ENCODE measurements around the gene IQSEC3. TPM values are rescaled to one million over a fixed set of nuclear protein-coding genes. Genes with fewer than 3 reads are reported as not detected.

The IQSEC3 gene
- total RNA-seq, 1 experiment from 2014 or later, result 0.55 TPM

DNA sequence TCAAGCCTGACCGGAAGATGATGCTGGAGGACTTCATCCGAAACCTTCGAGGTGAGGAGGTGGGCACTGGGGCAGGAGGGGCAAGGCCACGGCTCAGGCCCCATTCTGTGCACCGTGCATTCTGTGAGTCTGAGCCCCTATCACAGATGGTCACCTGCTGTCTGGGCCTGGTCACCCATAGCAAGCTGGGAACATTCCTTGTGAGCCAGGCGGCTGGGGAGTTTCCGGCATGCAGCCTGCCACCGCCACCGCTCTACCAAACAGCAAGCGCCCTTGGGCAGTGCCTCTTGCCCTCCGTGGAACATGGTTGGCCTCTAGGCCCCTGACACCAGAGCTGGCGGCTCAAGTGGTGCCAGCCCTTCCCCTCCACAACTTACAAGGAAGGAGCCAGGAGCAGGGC lies 91.1 kb downstream of the IQSEC3 start:
- Mint-ChIP-seq H3K27ac (no peak overlapping the region), H3K36me3 (ENCODE audit: insufficient read depth in 1 of 3, low read depth in 3 of 3) (no peaks in the 10 kb centered on the region; a peak in 1 of 7 replicates), H3K27me3 (ENCODE audit: low read depth) (peaks cover 5% of the 10 kb centered on the region; the same call in 1 of the 2 replicates), H3K4me3 (no peak overlapping the region), H3K9me3 (no peaks in the 10 kb centered on the region), H3K4me1 (peaks cover 9 to 27% of the 10 kb centered on the region in 2 experiments)
- Histone ChIP-seq H3K4me1 (ENCODE audit: insufficient read depth, low read length) (no peaks in the 10 kb centered on the region), H3K14ac (ENCODE audit: insufficient read depth, low read length) (no peak overlapping the region; the same call in 1 of the 2 replicates), H3K9me3 (ENCODE audit: control insufficient read depth, low read depth, low read length) (no peaks in the 10 kb centered on the region), H3K23ac (ENCODE audit: insufficient read length, low read depth, low read length) (no peak overlapping the region), H2AK5ac (ENCODE audit: insufficient read length, low read length) (no peak overlapping the region), H3K23me2 (ENCODE audit: insufficient read length, low read depth, low read length, poor library complexity, severe bottlenecking) (no peaks in the 10 kb centered on the region), H2BK20ac (ENCODE audit: low read depth, low read length, poor library complexity, severe bottlenecking) (no peak overlapping the region), H3T11ph (ENCODE audit: low read length) (no peak overlapping the region), H2BK12ac (ENCODE audit: insufficient read length, low read depth, low read length) (no peak overlapping the region), H2BK5ac (ENCODE audit: insufficient read length, low read length) (no peak overlapping the region), H4K20me1 (ENCODE audit: control insufficient read depth, insufficient read depth, insufficient read length) (no peaks in the 10 kb centered on the region), H2BK120ac (ENCODE audit: low read depth, low read length, poor library complexity, severe bottlenecking) (no peak overlapping the region), H3K18ac (ENCODE audit: insufficient read length, low read depth, low read length) (no peak overlapping the region), H3K9ac (ENCODE audit: extremely low read depth, insufficient read length, low read length) (no peak overlapping the region), H4K5ac (ENCODE audit: insufficient read length, low read depth, low read length) (no peak overlapping the region), H3K79me2 (ENCODE audit: insufficient read depth, low read length) (no peaks in the 10 kb centered on the region), H3K4me2 (ENCODE audit: insufficient read depth, insufficient read length, low read length) (no peak overlapping the region), H2BK15ac (ENCODE audit: low read depth, low read length) (no peak overlapping the region), H4K8ac (replicated peaks; ENCODE audit: insufficient read length, low read depth, low read length) (no peak overlapping the region), H3K27ac (ENCODE audit: insufficient read length, low read depth, low read length) (no peak overlapping the region), H3K27me3 (ENCODE audit: insufficient read depth, low read length) (no peaks in the 10 kb centered on the region), H2AFZ (ENCODE audit: low read length) (no peak overlapping the region), H3K79me1 (ENCODE audit: insufficient read depth, low read depth, low read length, poor library complexity, severe bottlenecking) (no peaks in the 10 kb centered on the region), H4K91ac (ENCODE audit: insufficient read length, low read depth, low read length) (no peak overlapping the region), H3K56ac (ENCODE audit: insufficient read length, low read depth, low read length) (no peak overlapping the region), H3K4ac (ENCODE audit: low read depth, low read length) (no peak overlapping the region)
- DNase-seq, result no peak
- WGBS (ENCODE audit: extremely low coverage, insufficient read length, low lambda C conversion rate), result no CpG with 5 or more reads among the region's 12 CpGs
- TF ChIP-seq, protein P1, sequence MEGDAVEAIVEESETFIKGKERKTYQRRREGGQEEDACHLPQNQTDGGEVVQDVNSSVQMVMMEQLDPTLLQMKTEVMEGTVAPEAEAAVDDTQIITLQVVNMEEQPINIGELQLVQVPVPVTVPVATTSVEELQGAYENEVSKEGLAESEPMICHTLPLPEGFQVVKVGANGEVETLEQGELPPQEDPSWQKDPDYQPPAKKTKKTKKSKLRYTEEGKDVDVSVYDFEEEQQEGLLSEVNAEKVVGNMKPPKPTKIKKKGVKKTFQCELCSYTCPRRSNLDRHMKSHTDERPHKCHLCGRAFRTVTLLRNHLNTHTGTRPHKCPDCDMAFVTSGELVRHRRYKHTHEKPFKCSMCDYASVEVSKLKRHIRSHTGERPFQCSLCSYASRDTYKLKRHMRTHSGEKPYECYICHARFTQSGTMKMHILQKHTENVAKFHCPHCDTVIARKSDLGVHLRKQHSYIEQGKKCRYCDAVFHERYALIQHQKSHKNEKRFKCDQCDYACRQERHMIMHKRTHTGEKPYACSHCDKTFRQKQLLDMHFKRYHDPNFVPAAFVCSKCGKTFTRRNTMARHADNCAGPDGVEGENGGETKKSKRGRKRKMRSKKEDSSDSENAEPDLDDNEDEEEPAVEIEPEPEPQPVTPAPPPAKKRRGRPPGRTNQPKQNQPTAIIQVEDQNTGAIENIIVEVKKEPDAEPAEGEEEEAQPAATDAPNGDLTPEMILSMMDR (conservative IDR thresholded peaks at IDR 0.05), result no peak

All from H9 (cell line).